OCI-LY1 (cell line): ENCODE results near the gene ABLIM1.

ENCODE experiments used
- H2AFZ ChIP-seq: fragments of 200-600 bp; sonication (generic), shearing (Covaris generic); 2 replicates; pipeline ENCODE4 v1.6.0; 2014; ENCODE audit warnings: antibody characterized with exemption, mild to moderate bottlenecking, low read length
- H3F3A ChIP-seq: fragments of 200-600 bp; sonication (generic), shearing (Covaris generic); 2 replicates; pipeline ENCODE4 v1.6.0; 2014; ENCODE audit warnings: mild to moderate bottlenecking, antibody characterized with exemption, low read length, moderate library complexity; ENCODE audit not compliant: insufficient read depth
- H3K27ac ChIP-seq: fragments of 200-600 bp; sonication (generic); 2 replicates; pipeline ENCODE4 v1.5.1; 2014; ENCODE audit warnings: low read length, mixed run types, mild to moderate bottlenecking, low read depth; ENCODE audit not compliant: poor library complexity, severe bottlenecking
- H3K27me3 ChIP-seq: fragments of 200-600 bp; sonication (generic); 2 replicates; pipeline ENCODE4 v1.6.0; 2014; ENCODE audit warnings: antibody characterized with exemption, mild to moderate bottlenecking, low read length, moderate library complexity; ENCODE audit not compliant: insufficient read depth
- H3K36me3 ChIP-seq: fragments of 200-600 bp; sonication (generic); 2 replicates; pipeline ENCODE4 v1.6.1; 2014; ENCODE audit warnings: mild to moderate bottlenecking, antibody characterized with exemption, low read length, moderate library complexity, mixed read lengths; ENCODE audit not compliant: insufficient read depth
- H3K4me1 ChIP-seq: fragments of 200-600 bp; sonication (generic); 2 replicates; pipeline ENCODE4 v1.5.1; 2014; ENCODE audit warnings: mild to moderate bottlenecking, low read length, moderate library complexity; ENCODE audit not compliant: insufficient read depth, severe bottlenecking
- H3K4me2 ChIP-seq: fragments of 200-600 bp; sonication (generic), shearing (Covaris generic); 2 replicates; pipeline ENCODE4 v1.6.1; 2014; ENCODE audit warnings: low read length
- H3K4me3 ChIP-seq: fragments of 200-600 bp; sonication (generic); 2 replicates; pipeline ENCODE4 v1.5.1; 2014; ENCODE audit warnings: low read length, low read depth, mild to moderate bottlenecking, mixed read lengths; ENCODE audit not compliant: poor library complexity, severe bottlenecking
- H3K79me2 ChIP-seq: fragments of 200-600 bp; shearing (Covaris generic); 2 replicates; pipeline ENCODE4 v1.6.1; 2016; ENCODE audit warnings: mixed run types, low read length, mixed read lengths; ENCODE audit not compliant: insufficient read depth
- H3K9ac ChIP-seq: fragments of 200-600 bp; sonication (generic), shearing (Covaris generic); 2 replicates; pipeline ENCODE4 v1.6.1; 2014; ENCODE audit warnings: mild to moderate bottlenecking, low read length, mixed read lengths
- H3K9me2 ChIP-seq: fragments of 200-600 bp; sonication (generic), shearing (Covaris generic); 2 replicates; pipeline ENCODE4 v1.6.1; 2014; ENCODE audit warnings: low read depth, mild to moderate bottlenecking, low read length, mixed read lengths
- H3K9me3 ChIP-seq: fragments of 200-600 bp; shearing (Covaris generic); 2 replicates; pipeline ENCODE4 v1.6.1; 2014; ENCODE audit warnings: low read length, mixed read lengths
- H4K20me1 ChIP-seq: fragments of 200-600 bp; sonication (generic), shearing (Covaris generic); 2 replicates; pipeline ENCODE4 v1.6.0; 2016; ENCODE audit warnings: mild to moderate bottlenecking, low read length; ENCODE audit not compliant: insufficient read depth
- CTCF ChIP-seq: fragments of 200-600 bp; sonication (generic), shearing (Covaris generic); IDR thresholded peaks from 2 replicates; pipeline ENCODE4 v1.5.1; 2017; ENCODE audit warnings: mild to moderate bottlenecking, antibody characterized with exemption, low read length, moderate library complexity, mixed read lengths
- EZH2 ChIP-seq: fragments of 200-600 bp; sonication (generic), shearing (Covaris generic); IDR thresholded peaks from 2 replicates; pipeline ENCODE4 v1.8.0; 2017; ENCODE audit warnings: borderline replicate concordance, mixed run types, mild to moderate bottlenecking, antibody characterized with exemption, low read length, moderate library complexity, mixed read lengths

ABLIM1 gene

GRCh38 chr10:114391599-114391998, 266.5 kb downstream of the ABLIM1 start:
- Histone ChIP-seq H3K4me3 (no peak overlapping the region), H3F3A (no peaks in the 10 kb centered on the region), H3K27ac (no peak overlapping the region), H3K36me3 (no peaks in the 10 kb centered on the region), H3K4me1 (no peaks in the 10 kb centered on the region), H3K9me3 (no peaks in the 10 kb centered on the region), H3K9me2 (no peaks in the 10 kb centered on the region), H3K4me2 (no peak overlapping the region), H3K9ac (no peak overlapping the region), H4K20me1 (no peaks in the 10 kb centered on the region), H3K79me2 (no peaks in the 10 kb centered on the region), H3K27me3 (no peaks in the 10 kb centered on the region; the same call in 1 of the 2 replicates), H2AFZ (no peak overlapping the region)
- TF ChIP-seq CTCF (no peak), EZH2 (no peak)

- no peaks in the 10 kb centered on the region for H3K9me2 ChIP-seq
- no peak overlapping the region for H2AFZ ChIP-seq
- no peak overlapping the region for H3K4me3 ChIP-seq
- no peaks in the 10 kb centered on the region for H3K9me3 ChIP-seq
- no peak overlapping the region for H3K9ac ChIP-seq
- H3K79me2 ChIP-seq = no peaks in the 10 kb centered on the region
- H3K27ac ChIP-seq = no peak overlapping the region
- H4K20me1 ChIP-seq = no peaks in the 10 kb centered on the region
- H3F3A ChIP-seq = no peaks in the 10 kb centered on the region
- H3K4me2 ChIP-seq = no peak overlapping the region
- TF ChIP-seq EZH2 (no peak), CTCF (no peak)
- no peaks in the 10 kb centered on the region; the same call in 1 of the 2 replicates for H3K27me3 ChIP-seq
- no peaks in the 10 kb centered on the region for H3K36me3 ChIP-seq
- no peaks in the 10 kb centered on the region for H3K4me1 ChIP-seq
Observed at GRCh38 chr10:114389426-114389825, 268.6 kb downstream of the ABLIM1 start.

GRCh38 chr10:114388275-114388674, 269.8 kb downstream of the ABLIM1 start:
- Histone ChIP-seq H3K9me3 (no peaks in the 10 kb centered on the region), H3K79me2 (no peaks in the 10 kb centered on the region), H2AFZ (no peak overlapping the region), H3K4me3 (no peak overlapping the region), H3F3A (no peaks in the 10 kb centered on the region), H3K9ac (no peak overlapping the region), H4K20me1 (no peaks in the 10 kb centered on the region), H3K4me2 (no peak overlapping the region), H3K9me2 (no peaks in the 10 kb centered on the region), H3K27me3 (peaks cover 5% of the 10 kb centered on the region; the same call in 1 of the 2 replicates), H3K36me3 (no peaks in the 10 kb centered on the region), H3K4me1 (no peaks in the 10 kb centered on the region), H3K27ac (no peak overlapping the region)
- TF ChIP-seq EZH2 = no peak
- no peak for TF ChIP-seq CTCF
